Left lung (tissue), 10 donors: Measurements from ENCODE around the gene SALL4. TPM values are rescaled to one million over a fixed set of nuclear protein-coding genes. Genes with fewer than 3 reads are reported as not detected.

Experiments used
- ATAC-seq: fragments of 200-7000 bp; cut with Tn5 transposase; one replicate; pipeline ENCODE4 v1.9.1; 2020; ENCODE audit warnings: moderate library complexity
- DNase-seq, 4 donors: peaks; one replicate each; pipeline ENCODE4 v3.0.0-alpha.2; 2013 to 2020
- H3K27ac ChIP-seq, 2 donors: fragments of 200-600 bp; sonication (generic) in 1 of 2; one replicate each; pipeline versions ENCODE4 v1.5.0 to v1.8.0; 2020 to 2021
- H3K27me3 ChIP-seq, 2 donors: fragments of 200-600 bp; sonication (generic) in 1 of 2; one replicate each; pipeline versions ENCODE4 v1.5.0 to v1.8.0; 2020 to 2021
- H3K36me3 ChIP-seq, 2 donors: fragments of 200-600 bp; sonication (generic) in 1 of 2; one replicate each; pipeline versions ENCODE4 v1.5.0 to v1.8.0; 2020 to 2021
- H3K4me1 ChIP-seq, 2 donors: fragments of 200-600 bp; one replicate each; pipeline ENCODE4 v1.8.0; 2021
- H3K4me3 ChIP-seq, 2 donors: fragments of 200-600 bp; sonication (generic) in 1 of 2; one replicate each; pipeline versions ENCODE4 v1.5.0 to v1.8.0; 2020 to 2021; ENCODE audit warnings: mild to moderate bottlenecking in 1 of 2
- H3K9me3 ChIP-seq, 2 donors: fragments of 200-600 bp; sonication (generic) in 1 of 2; one replicate each; pipeline versions ENCODE4 v1.5.0 to v1.8.0; 2020 to 2021
- CTCF ChIP-seq, 2 donors: fragments of 200-600 bp; sonication (generic) in 1 of 2; IDR thresholded peaks; one replicate each; pipeline versions ENCODE4 v1.5.0 to v1.8.0; 2021; ENCODE audit warnings: antibody characterized with exemption in 2 of 2
- intact Hi-C, 2 donors: fragments of 100-400 bp; cut with DNase I; formaldehyde crosslinking; loops; one replicate each; pipeline versions ENCODE4 v1.11.2 to v1.14.2; 2022
- polyA plus RNA-seq, 6 donors: library from polyadenylated mRNA; unstranded; fragments of 120-200 nt; gene quantifications; one replicate each; pipeline ENCODE4 v1.2.1, GENCODE V29; 2013; ENCODE audit not compliant: insufficient read length in 6 of 6
- total RNA-seq, 2 donors: library from RNA; stranded (reverse); fragmentation: NEBNext Ultra II Directional; extraction: Animal tissue kit (Norgen Biotek cat#: 25700); gene quantifications; one replicate each; pipeline ENCODE4 v1.2.1, GENCODE V29; 2021
- donor health status: DM: no; HTN: yes; CAD: no.
- donor health status: DM: no; HTN: no; CAD: no.

Gene SALL4
- total and polyA plus RNA-seq, 8 donors: 0.24 to 24.6 (median 20.0) TPM

GRCh38 chr20:51803148-51803854, 980 bp upstream of the SALL4 start:
- no peaks in the 10 kb centered on the region for H3K9me3 ChIP-seq
- H3K27ac ChIP-seq: no peak overlapping the region
- no peak for TF ChIP-seq CTCF (IDR thresholded peaks at IDR 0.05)
- H3K27me3 ChIP-seq: peaks cover 44 to 67% of the 10 kb centered on the region in 2 donors
- intact Hi-C loops: no loop called here
- ATAC-seq (no peak), DNase-seq (no peak)
- no peak overlapping the region for H3K4me3 ChIP-seq
- H3K4me1 ChIP-seq: peaks cover 13 to 31% of the 10 kb centered on the region in 2 donors
- H3K36me3 ChIP-seq: no peaks in the 10 kb centered on the region

- no peak for ATAC-seq
- Histone ChIP-seq H3K4me1 (peaks cover 13 to 31% of the 10 kb centered on the region in 2 donors), H3K36me3 (no peaks in the 10 kb centered on the region), H3K4me3 (peak overlapping the region; percentile 32 to 33), H3K9me3 (no peaks in the 10 kb centered on the region), H3K27ac (no peak overlapping the region), H3K27me3 (peaks cover 46 to 72% of the 10 kb centered on the region in 2 donors)
- intact Hi-C loops: no loop called here
- no peak for TF ChIP-seq CTCF (IDR thresholded peaks at IDR 0.05)
- DNase-seq: no peak
Observed at GRCh38 chr20:51801823-51802123, 548 bp downstream of the SALL4 start.

- Histone ChIP-seq H3K27ac (no peak overlapping the region), H3K4me3 (peak overlapping the region; percentile 32 to 33), H3K9me3 (no peaks in the 10 kb centered on the region), H3K36me3 (no peaks in the 10 kb centered on the region), H3K27me3 (peaks cover 46 to 76% of the 10 kb centered on the region in 2 donors), H3K4me1 (peaks cover 13 to 31% of the 10 kb centered on the region in 2 donors)
- intact Hi-C loops: no loop called here
- TF ChIP-seq CTCF (IDR thresholded peaks at IDR 0.05): no peak
- no peak for DNase-seq
- ATAC-seq: peak; percentile 8
Observed at GRCh38 chr20:51801122-51801822, 1.0 kb downstream of the SALL4 start.

DNA sequence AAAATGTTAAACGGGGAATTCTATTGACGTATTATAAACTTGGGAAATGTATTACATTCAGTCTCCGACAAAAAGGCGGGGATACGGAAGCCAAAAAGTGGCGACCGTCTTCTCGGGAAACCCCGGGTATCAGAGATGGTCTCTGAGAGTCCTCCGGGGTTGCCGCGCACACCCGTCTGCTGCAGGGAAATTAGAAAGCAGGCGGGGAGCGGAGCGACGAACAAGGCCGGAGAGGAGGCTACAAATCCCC, 1.5 kb downstream of the SALL4 start:
- no peak for TF ChIP-seq CTCF (IDR thresholded peaks at IDR 0.05)
- Histone ChIP-seq H3K4me3 (peak overlapping the region; percentile 32 to 33), H3K36me3 (no peaks in the 10 kb centered on the region), H3K9me3 (no peaks in the 10 kb centered on the region), H3K4me1 (peaks cover 13 to 31% of the 10 kb centered on the region in 2 donors), H3K27me3 (peaks cover 46 to 77% of the 10 kb centered on the region in 2 donors), H3K27ac (no peak overlapping the region)
- ATAC-seq: peak; percentile 68
- intact Hi-C loops: no loop called here
- DNase-seq: peak in 2 of 4 donors; percentile 32 to 46

DNA sequence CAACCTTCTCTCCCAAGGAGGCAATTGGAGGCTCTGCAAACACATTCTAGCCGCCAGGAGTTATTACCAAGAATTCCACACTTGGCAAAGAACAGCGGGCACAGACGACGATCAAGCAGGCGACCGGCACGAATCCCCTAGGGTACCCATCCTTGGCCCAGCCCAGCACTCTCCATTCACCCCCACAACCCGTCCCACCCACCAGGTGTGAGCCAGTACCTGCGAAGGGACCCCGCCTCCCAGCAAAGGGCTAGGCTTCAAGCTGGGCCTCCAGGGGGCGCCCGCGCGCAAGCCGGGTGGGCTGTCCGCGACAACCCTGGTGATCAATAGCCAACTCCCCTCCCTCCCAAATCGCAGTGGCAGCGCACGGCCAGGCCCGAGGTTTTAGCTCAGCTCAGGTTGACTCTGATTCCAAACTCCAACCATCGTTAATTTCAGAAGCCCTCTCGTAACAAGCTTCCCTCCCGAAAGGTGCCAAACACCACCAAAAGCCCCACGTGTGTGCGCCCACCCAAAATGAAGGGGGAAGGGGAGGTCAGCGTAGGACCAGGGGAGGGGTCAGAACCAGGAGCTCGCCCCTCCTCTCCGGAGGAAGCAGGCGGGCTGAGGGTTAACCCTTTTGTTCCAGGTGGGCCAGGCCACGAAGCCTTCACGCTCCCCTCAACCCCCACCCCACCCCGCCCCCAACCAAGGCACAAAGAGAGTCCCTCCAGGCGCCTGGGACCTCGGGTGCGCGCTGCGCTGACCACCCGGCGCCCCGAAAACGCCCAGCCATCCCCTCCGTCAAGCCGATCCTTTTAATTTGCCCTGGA, 2.1 kb downstream of the SALL4 start:
- no peaks in the 10 kb centered on the region for H3K36me3 ChIP-seq
- peak; percentile 64 to 80 for TF ChIP-seq CTCF (IDR thresholded peaks at IDR 0.05)
- ATAC-seq: peak; percentile 94

More for the DNA sequence above, 2.1 kb downstream of the SALL4 start:
- Histone ChIP-seq H3K9me3 (no peaks in the 10 kb centered on the region), H3K4me3 (peak overlapping the region; percentile 32 to 33), H3K4me1 (peaks cover 13 to 31% of the 10 kb centered on the region in 2 donors), H3K27ac (no peak overlapping the region), H3K27me3 (peaks cover 46 to 77% of the 10 kb centered on the region in 2 donors)
- intact Hi-C loops: no loop called here
- DNase-seq: peak; percentile 58 to 91 (median 84)
